Measurements from ENCODE around the gene PADI4.

GRCh38 chr1:17316704-17317103, 8.7 kb downstream of the PADI4 start:
- TF ChIP-seq CTCF (conservative IDR thresholded peaks at IDR 0.05; ENCODE audit: low read depth in 2 of 2) (no peak), POLR2AphosphoS5 (IDR thresholded peaks at IDR 0.05; ENCODE audit: low read depth) (no peak), EZH2phosphoT487 (IDR thresholded peaks at IDR 0.05; ENCODE audit: unreplicated experiment) (no peak), REST (IDR thresholded peaks at IDR 0.05; ENCODE audit: unreplicated experiment) (no peak), EZH2 (IDR thresholded peaks at IDR 0.05; ENCODE audit: low read depth, unreplicated experiment) (no peak), ZNF114 (CRISPR knock-in tag; IDR thresholded peaks at IDR 0.05) (no peak), CREB1 (CRISPR knock-in tag; IDR thresholded peaks at IDR 0.05; ENCODE audit: low read depth) (no peak), ZNF462 (CRISPR knock-in tag; IDR thresholded peaks at IDR 0.05) (no peak), JUNB (IDR thresholded peaks at IDR 0.05; ENCODE audit: unreplicated experiment) (no peak), ETS1 (IDR thresholded peaks at IDR 0.05) (no peak), NANOG (IDR thresholded peaks at IDR 0.05; ENCODE audit: borderline replicate concordance) (no peak)

Data from GM23338 (cell line).